Uterus (tissue), 2 donors: ENCODE data around the gene HLF.

ENCODE experiments used
- POLR2A ChIP-seq, 2 donors: fragments of 450-650 bp; IDR thresholded peaks; one replicate each; pipeline ENCODE4 v1.6.1; 2016; ENCODE audit warnings: antibody characterized with exemption in 2 of 2, mild to moderate bottlenecking in 1 of 2, moderate library complexity in 1 of 2
- TF ChIP-seq, protein P1 (sequence below), 4 experiments: fragments of 200-600 bp in 2 of 4; fragments of 450-650 bp in 2 of 4; sonication (generic) in 2 of 4; IDR thresholded peaks; one replicate each; pipeline ENCODE4 v1.5.1; 2016 to 2019; ENCODE audit warnings: antibody characterized with exemption in 4 of 4, mild to moderate bottlenecking in 2 of 4, moderate library complexity in 1 of 4

DNA sequence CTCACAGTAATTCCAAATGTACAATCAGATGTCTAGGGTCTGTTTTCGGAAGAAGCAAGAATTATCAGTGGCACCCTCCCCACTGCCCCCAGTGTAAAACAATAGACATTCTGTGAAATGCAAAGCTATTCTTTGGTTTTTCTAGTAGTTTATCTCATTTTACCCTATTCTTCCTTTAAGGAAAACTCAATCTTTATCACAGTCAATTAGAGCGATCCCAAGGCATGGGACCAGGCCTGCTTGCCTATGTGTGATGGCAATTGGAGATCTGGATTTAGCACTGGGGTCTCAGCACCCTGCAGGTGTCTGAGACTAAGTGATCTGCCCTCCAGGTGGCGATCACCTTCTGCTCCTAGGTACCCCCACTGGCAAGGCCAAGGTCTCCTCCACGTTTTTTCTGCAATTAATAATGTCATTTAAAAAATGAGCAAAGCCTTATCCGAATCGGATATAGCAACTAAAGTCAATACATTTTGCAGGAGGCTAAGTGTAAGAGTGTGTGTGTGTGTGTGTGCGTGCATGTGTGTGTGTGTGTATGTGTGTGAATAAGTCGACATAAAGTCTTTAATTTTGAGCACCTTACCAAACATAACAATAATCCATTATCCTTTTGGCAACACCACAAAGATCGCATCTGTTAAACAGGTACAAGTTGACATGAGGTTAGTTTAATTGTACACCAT is 59.7 kb downstream of the HLF start:
- TF ChIP-seq, protein P1, sequence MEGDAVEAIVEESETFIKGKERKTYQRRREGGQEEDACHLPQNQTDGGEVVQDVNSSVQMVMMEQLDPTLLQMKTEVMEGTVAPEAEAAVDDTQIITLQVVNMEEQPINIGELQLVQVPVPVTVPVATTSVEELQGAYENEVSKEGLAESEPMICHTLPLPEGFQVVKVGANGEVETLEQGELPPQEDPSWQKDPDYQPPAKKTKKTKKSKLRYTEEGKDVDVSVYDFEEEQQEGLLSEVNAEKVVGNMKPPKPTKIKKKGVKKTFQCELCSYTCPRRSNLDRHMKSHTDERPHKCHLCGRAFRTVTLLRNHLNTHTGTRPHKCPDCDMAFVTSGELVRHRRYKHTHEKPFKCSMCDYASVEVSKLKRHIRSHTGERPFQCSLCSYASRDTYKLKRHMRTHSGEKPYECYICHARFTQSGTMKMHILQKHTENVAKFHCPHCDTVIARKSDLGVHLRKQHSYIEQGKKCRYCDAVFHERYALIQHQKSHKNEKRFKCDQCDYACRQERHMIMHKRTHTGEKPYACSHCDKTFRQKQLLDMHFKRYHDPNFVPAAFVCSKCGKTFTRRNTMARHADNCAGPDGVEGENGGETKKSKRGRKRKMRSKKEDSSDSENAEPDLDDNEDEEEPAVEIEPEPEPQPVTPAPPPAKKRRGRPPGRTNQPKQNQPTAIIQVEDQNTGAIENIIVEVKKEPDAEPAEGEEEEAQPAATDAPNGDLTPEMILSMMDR (IDR thresholded peaks at IDR 0.05): no peak
- no peak for TF ChIP-seq POLR2A (IDR thresholded peaks at IDR 0.05)
